ENCODE results near the gene HAT1.

The HAT1 gene

GRCh38 chr2:171919453-171919852 is 2.8 kb upstream of the HAT1 start:
- no peak for DNase-seq (ENCODE audit: low read depth in 2 of 2)

- no peak for DNase-seq (ENCODE audit: low read depth in 2 of 2)
These were observed 361 bp upstream of the HAT1 start for GRCh38 chr2:171921970-171922229.

DNA sequence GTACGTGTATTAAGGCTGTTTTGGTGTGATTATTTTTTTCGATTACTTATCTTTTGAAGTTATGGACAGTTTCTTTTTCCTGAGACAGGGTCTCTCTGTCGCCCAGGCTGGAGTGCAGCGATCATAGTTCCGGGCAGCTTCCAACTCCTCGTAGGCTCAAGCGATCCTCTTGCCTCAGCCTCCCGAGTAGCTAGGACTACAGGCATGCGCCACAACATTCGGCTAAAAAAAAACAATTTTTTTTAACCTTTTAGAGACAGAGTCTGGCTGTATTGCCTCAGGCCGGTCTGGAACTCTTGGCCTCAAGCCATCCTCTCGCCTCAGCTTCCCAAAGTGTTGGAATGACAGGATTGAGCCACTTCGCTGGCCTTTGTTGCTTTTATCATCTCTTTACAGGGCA is 945 bp downstream of the HAT1 start:
- DNase-seq (ENCODE audit: low read depth in 2 of 2), result no peak

GRCh38 chr2:171924170-171924942 is 2.1 kb downstream of the HAT1 start:
- DNase-seq (ENCODE audit: low read depth in 2 of 2), result no peak

GRCh38 chr2:171930385-171930784 is 8.1 kb downstream of the HAT1 start:
- DNase-seq (ENCODE audit: low read depth in 2 of 2), result no peak

- DNase-seq (ENCODE audit: low read depth in 2 of 2), result no peak
These were observed 16.9 kb downstream of the HAT1 start for GRCh38 chr2:171939058-171939742.

- no peak for DNase-seq (ENCODE audit: low read depth in 2 of 2)
These were observed 17.4 kb downstream of the HAT1 start for GRCh38 chr2:171939743-171940071.

GRCh38 chr2:171941316-171941699 is 19.0 kb downstream of the HAT1 start:
- no peak for DNase-seq (ENCODE audit: low read depth in 2 of 2)

DNA sequence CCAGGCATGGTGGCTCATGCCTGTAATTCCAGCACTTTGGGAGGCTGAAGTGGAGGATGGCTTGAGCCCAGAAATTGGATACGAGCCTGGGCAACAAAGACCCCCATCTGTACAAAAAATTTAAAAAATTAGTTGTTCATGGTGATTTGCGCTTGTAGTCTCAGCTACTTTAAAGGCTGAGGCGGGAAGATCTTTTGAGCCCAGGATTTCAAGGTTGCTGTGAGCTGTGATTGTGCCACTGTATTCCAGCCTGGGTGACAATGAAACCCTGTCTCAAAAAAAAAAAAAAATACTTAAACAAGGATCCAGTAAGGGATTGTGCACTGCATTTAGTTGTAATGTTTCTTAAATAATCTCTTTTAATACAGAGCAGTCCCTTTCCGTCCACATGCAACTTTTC is 21.6 kb downstream of the HAT1 start:
- DNase-seq (ENCODE audit: low read depth in 2 of 2), result no peak

- DNase-seq (ENCODE audit: low read depth in 2 of 2), result no peak
These were observed 30.0 kb downstream of the HAT1 start for GRCh38 chr2:171952276-171952675.

DNA sequence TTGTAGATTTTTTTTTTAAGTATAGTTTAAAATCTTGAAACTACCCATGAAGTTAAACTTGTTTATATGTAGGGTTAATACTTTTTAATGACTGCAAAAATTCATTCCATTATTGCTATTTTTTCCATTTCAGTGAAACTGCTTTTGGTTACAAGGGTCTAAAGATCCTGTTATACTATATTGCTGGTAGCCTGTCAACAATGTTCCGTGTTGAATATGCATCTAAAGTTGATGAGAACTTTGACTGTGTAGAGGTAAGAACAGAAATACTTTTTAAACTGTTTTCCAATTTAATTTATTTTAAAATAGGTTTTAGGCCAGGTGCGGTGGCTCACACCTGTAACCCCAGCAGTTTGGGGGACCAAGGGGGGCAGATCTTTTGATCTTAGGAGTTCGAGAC is 30.5 kb downstream of the HAT1 start:
- DNase-seq (ENCODE audit: low read depth in 2 of 2), result no peak

DNA sequence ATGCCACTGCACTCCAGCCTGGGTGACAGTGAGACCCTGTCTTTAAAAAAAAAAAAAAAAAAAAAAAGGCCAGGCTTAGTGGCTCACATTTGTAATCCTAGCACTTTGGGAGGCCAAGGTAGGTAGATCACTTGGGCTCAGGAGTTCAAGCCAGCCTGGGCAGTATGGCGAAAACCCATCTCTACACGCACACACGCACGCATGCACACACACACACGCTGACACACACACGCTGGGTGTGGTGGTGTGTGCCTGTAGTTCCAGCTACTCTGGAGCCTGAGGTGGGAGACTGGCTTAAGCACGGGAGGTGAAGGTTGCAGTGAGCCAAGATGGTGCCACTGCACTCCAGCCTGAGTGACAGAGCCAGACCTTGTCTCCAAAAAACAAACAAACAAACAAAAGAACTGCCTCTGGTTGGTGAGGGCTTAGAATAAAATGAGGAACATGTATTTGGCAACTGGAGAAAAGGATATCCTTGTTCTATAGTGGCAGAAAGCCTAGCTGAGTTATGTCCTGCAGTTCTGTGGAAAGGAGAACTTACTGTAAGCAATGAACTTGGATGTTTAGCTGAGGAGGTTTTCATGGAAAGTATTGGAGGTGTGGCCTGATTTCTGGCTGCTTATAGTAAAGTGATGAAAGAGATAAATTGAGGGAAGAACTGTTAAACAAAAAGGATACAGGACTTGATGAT is 34.0 kb downstream of the HAT1 start:
- DNase-seq (ENCODE audit: low read depth in 2 of 2), result no peak

GRCh38 chr2:171957061-171957460 is 34.8 kb downstream of the HAT1 start:
- DNase-seq (ENCODE audit: low read depth in 2 of 2), result no peak

DNA sequence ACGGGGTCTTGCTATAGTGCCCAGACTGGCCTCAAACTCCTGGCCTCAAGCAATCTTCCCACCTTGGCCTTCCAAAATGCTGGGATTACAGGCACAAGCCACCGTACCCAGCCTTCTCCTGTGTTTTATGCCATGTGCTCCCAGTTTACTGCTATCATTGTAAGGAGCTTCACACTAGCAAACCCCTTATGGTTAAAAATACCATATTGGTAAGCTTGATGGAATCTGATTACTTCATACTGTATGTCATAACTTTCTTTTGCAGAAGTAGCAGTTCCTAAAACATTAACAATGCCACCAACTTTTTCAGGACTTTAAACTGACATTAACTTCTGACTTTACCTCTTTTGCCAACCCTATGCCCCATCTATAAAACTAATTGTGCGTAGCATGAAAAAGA is 36.2 kb downstream of the HAT1 start:
- no peak for DNase-seq (ENCODE audit: low read depth in 2 of 2)

GRCh38 chr2:171959998-171960397 is 37.7 kb downstream of the HAT1 start:
- DNase-seq (ENCODE audit: low read depth in 2 of 2), result no peak

DNA sequence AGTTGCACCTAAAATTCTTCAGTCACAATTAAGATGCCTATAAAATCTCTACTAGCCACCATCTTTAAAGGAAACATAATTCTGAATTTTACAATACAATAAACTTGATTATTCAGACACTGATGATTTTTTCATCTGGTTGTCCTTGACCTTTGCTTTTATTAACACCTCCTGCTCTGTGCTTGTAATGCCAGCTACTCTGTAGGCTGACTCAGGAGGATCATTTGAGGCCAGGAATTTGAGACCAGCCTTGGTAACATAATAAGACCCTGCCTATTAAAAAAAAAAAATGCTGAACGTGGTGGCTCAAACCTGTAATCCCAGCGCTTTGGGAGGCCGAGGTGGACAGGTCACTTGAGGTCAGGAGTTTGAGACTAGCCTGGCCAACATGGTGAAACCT is 38.3 kb downstream of the HAT1 start:
- DNase-seq (ENCODE audit: low read depth in 2 of 2), result no peak

- no peak for DNase-seq (ENCODE audit: low read depth in 2 of 2)
These were observed 40.9 kb downstream of the HAT1 start for GRCh38 chr2:171963198-171963597.

DNA sequence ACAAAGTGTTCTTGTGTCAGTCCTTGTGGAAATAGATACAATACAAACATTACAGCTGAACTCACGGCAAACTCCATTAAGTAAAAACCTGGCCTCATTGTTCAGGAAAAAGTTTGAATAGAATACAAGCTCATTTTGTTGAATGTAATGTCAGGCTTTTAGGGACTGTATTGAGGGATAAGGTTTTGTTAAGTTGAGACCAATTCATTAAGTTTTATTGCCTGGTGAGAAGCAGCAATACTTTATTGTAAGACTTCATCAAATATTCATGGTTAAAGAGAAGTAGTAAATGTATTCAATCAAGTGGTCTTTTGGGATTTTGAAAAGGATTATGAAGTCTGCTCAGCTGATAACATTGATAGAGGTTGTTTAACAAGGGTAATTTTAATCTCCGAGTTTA is 42.0 kb downstream of the HAT1 start:
- no peak for DNase-seq (ENCODE audit: low read depth in 2 of 2)

DNA sequence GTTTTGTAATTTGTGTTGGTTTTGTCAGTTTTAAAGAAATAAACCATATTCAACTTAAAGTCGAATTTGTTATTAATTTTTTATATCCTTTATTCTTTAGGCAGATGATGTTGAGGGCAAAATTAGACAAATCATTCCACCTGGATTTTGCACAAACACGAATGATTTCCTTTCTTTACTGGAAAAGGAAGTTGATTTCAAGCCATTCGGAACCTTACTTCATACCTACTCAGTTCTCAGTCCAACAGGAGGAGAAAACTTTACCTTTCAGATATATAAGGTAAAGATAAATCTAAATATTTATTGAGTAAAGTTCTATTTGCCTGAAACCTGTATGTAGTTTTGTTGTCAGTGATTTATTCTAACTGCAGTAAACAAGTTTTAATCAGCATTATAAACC is 43.0 kb downstream of the HAT1 start:
- DNase-seq (ENCODE audit: low read depth in 2 of 2), result no peak

DNA sequence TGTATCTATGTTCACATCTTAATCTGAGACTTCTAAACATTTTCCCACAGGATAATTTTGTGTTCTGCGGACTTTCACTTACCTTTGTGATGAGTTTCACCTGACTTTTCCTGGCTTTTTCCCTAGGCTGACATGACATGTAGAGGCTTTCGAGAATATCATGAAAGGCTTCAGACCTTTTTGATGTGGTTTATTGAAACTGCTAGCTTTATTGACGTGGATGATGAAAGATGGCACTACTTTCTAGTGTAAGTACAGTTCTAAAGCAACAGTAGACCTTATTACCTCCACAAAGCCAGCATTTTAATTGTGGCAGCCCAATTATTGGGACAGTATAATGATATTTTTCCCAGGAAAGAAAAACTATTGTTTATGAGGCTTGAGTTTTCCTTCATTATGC is 43.4 kb downstream of the HAT1 start:
- no peak for DNase-seq (ENCODE audit: low read depth in 2 of 2)

- no peak for DNase-seq (ENCODE audit: low read depth in 2 of 2)
These were observed 44.0 kb downstream of the HAT1 start for GRCh38 chr2:171966235-171966634.

GRCh38 chr2:171966688-171967087 is 44.4 kb downstream of the HAT1 start:
- no peak for DNase-seq (ENCODE audit: low read depth in 2 of 2)

DNA sequence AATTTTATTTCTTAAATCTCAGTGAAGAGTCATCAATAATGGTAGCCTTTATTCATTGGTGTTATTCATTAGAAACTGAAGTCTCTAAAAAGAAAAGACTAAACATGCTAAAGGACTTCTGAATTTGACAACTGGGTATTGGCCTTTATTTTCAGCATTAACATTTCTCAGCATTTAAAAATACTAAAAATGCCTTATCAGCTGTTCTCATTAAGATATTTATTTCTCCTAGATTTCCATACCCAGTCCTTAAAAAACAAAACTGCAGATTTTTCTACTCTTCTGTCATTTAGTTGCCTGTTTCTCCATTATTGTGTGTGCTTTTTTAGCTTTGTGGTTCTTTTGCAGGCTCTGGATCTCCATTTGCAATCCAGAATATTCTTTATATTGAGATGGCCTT is 46.2 kb downstream of the HAT1 start:
- DNase-seq (ENCODE audit: low read depth in 2 of 2), result no peak

All from activated CD8-positive, alpha-beta memory T cell treated with anti-CD3 and anti-CD28 coated beads for 4 hours (primary cell).